Spleen (tissue), 7 donors: Measurements from ENCODE around the gene ZEB2.

Source experiments
- CTCF ChIP-seq, 11 experiments: fragments of 200-600 bp in 7 of 11; fragments of 450-650 bp in 4 of 11; sonication (generic) in 4 of 11; IDR thresholded peaks in 8 of 11; conservative IDR thresholded peaks in 3 of 11; 1 replicate in 7 of 11; 2 replicates in 4 of 11; pipeline versions ENCODE4 v1.4.0 to v1.8.0; 2016 to 2021; ENCODE audit warnings: antibody characterized with exemption in 11 of 11, inconsistent platforms in 4 of 11, mild to moderate bottlenecking in 1 of 11
- POLR2A ChIP-seq, 3 donors: fragments of 450-650 bp; IDR thresholded peaks; one replicate each; pipeline ENCODE4 v1.5.1; 2017; ENCODE audit warnings: antibody characterized with exemption in 3 of 3, mild to moderate bottlenecking in 1 of 3
- donor health status: DM: no; HTN: no; CAD: no; lungs with moderate emphysema.
- donor health status: DM: no; HTN: no; CAD: no.
- donor health status: DM: no; HTN: no; CAD: no.

DNA sequence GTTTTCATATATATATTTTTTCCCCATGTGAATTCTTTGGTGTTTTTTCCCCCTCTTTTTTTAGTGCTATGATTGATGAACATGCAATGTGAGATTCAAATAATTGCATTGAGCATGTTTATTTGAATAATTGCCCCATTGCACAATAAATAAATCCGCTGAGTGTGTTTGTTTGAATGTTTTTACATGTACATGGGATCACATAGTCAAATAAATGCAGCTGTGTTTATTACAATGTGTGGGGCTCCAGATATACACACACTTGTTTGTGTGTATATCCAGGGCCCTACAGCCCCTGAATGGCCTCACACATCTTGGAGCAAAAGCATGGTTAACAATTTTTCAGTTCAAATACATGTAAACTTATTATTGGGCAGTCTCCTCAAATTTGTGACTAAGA, 134.5 kb downstream of the ZEB2 start:
- TF ChIP-seq POLR2A (IDR thresholded peaks at IDR 0.05) (no peak), CTCF (IDR thresholded peaks at IDR 0.05 in 8 of 11, conservative IDR thresholded peaks at IDR 0.05 in 3 of 11) (no peak)
